GM12878 (cell line): ENCODE results near the gene ABHD6. TPM values are rescaled to one million over a fixed set of nuclear protein-coding genes. Genes with fewer than 3 reads are reported as not detected.

ENCODE experiments used
- ATAC-seq: fragments of 200-7000 bp; cut with Tn5 transposase; 3 replicates; pipeline ENCODE4 v1.9.1; 2020; ENCODE audit warnings: mild to moderate bottlenecking, moderate library complexity
- BruUV-seq: library from RNA; stranded (reverse); fragments of 400-500 nt; replicated peaks from 2 replicates; lab custom pipeline; 2021; lab: Mats Ljungman, UMichigan
- CTCF ChIA-PET: fragments of 300-600 bp; sonication (Branson Sonifier 250); formaldehyde crosslinking; extraction: SDS; loops from one replicate; lab custom pipeline; 2021; ENCODE audit warnings: inconsistent platforms; lab: Yijun Ruan, JAX
- POLR2A ChIA-PET: fragments of 350-600 bp; formaldehyde crosslinking; extraction: SDS; loops from one replicate; lab custom pipeline; 2021; ENCODE audit warnings: inconsistent platforms; lab: Charles Lee
- RAD21 ChIA-PET: fragments of 300-600 bp; sonication (Branson Sonifier 250); formaldehyde crosslinking; loops from one replicate; lab custom pipeline; 2023; ENCODE audit warnings: antibody characterized with exemption; ENCODE audit not compliant: unreplicated experiment; lab: Charles Lee
- SMC1A ChIA-PET: fragments of 300-600 bp; sonication (Branson Sonifier 250); formaldehyde crosslinking; loops from one replicate; lab custom pipeline; 2023; ENCODE audit not compliant: unreplicated experiment, uncharacterized antibody; lab: Charles Lee
- DNase-seq: peaks from one replicate; pipeline ENCODE4 v3.0.0-alpha.2; 2011; ENCODE audit warnings: low read depth, low spot score
- FAIRE-seq: peaks from 3 replicates; lab custom pipeline; 2011; peaks lifted over from hg19 to GRCh38; lab: Jason Lieb, UNC
- H2AFZ ChIP-seq: 2 replicates; pipeline ENCODE4 v1.6.0; 2011; ENCODE audit warnings: low read depth, low read length, control low read depth; ENCODE audit not compliant: control insufficient read depth
- H3K27ac ChIP-seq: 2 replicates; pipeline ENCODE4 v1.5.1; 2011; ENCODE audit warnings: control low read depth; ENCODE audit not compliant: control insufficient read depth, insufficient read depth
- H3K27me3 ChIP-seq, 2 experiments: replicated peaks in 1 of 2; 2 replicates each; pipeline versions ENCODE4 v1.6.0 to v1.6.1; 2011; ENCODE audit warnings: low read length in 1 of 2; ENCODE audit not compliant: control insufficient read depth in 2 of 2, insufficient read depth in 2 of 2
- H3K36me3 ChIP-seq, 2 experiments: 2 replicates each; pipeline ENCODE4 v1.5.1; 2011; ENCODE audit warnings: low read length in 1 of 2; ENCODE audit not compliant: control insufficient read depth in 2 of 2, insufficient read depth in 2 of 2
- H3K4me1 ChIP-seq: 2 replicates; pipeline ENCODE4 v1.6.1; 2011; ENCODE audit warnings: mild to moderate bottlenecking, low read length, moderate library complexity, mixed read lengths; ENCODE audit not compliant: control insufficient read depth, insufficient read depth
- H3K4me2 ChIP-seq: 2 replicates; pipeline ENCODE4 v1.6.0; 2011; ENCODE audit warnings: control low read depth; ENCODE audit not compliant: control insufficient read depth, insufficient read depth
- H3K4me3 ChIP-seq: fragments of 200-600 bp; sonication (generic); 2 replicates; pipeline ENCODE4 v1.5.1; 2016
- H3K79me2 ChIP-seq: 2 replicates; pipeline ENCODE4 v1.6.0; 2011; ENCODE audit warnings: low read length; ENCODE audit not compliant: control insufficient read depth, insufficient read depth
- H3K9ac ChIP-seq: 2 replicates; pipeline ENCODE4 v1.8.0; 2011; ENCODE audit warnings: low read length, control low read depth, mixed read lengths; ENCODE audit not compliant: control insufficient read depth, insufficient read depth
- H3K9me3 ChIP-seq: replicated peaks from 3 replicates; pipeline ENCODE4 v1.5.1; 2011; ENCODE audit warnings: mild to moderate bottlenecking, low read length; ENCODE audit not compliant: control insufficient read depth, insufficient read depth
- H4K20me1 ChIP-seq: 2 replicates; pipeline ENCODE4 v1.6.0; 2011; ENCODE audit not compliant: control insufficient read depth, insufficient read depth
- ATF3 ChIP-seq: IDR thresholded peaks from 2 replicates; pipeline ENCODE4 v1.6.1; 2011; ENCODE audit warnings: low read depth, mild to moderate bottlenecking, low read length, moderate library complexity, borderline replicate concordance; ENCODE audit errors: extremely low read depth
- ATF7 ChIP-seq: fragments of 450-650 bp; IDR thresholded peaks from 2 replicates; pipeline ENCODE4 v1.6.1; 2016; ENCODE audit warnings: low read depth, mild to moderate bottlenecking
- CREM ChIP-seq: IDR thresholded peaks from 2 replicates; pipeline ENCODE4 v1.6.1; 2014; ENCODE audit warnings: antibody characterized with exemption, low read depth
- DPF2 ChIP-seq: fragments of 450-650 bp; IDR thresholded peaks from 2 replicates; pipeline ENCODE4 v1.6.1; 2017; ENCODE audit warnings: mild to moderate bottlenecking
- NFYA ChIP-seq: IDR thresholded peaks from 2 replicates; pipeline ENCODE4 v1.6.1; 2011; ENCODE audit warnings: low read depth, mild to moderate bottlenecking, low read length, improper control_type of control experiment, borderline replicate concordance
- RFX5 ChIP-seq: IDR thresholded peaks from 2 replicates; pipeline ENCODE4 v1.6.1; 2011; ENCODE audit warnings: low read depth, low read length, improper control_type of control experiment
- SMAD1 ChIP-seq: fragments of 450-650 bp; IDR thresholded peaks from 2 replicates; pipeline ENCODE4 v1.6.1; 2018; ENCODE audit warnings: mild to moderate bottlenecking, low read depth; ENCODE audit not compliant: partially characterized antibody
- USF2 ChIP-seq: IDR thresholded peaks from 2 replicates; pipeline ENCODE4 v1.6.1; 2011; ENCODE audit warnings: low read depth, low read length, improper control_type of control experiment, borderline replicate concordance
- ZNF207 ChIP-seq: fragments of 450-650 bp; IDR thresholded peaks from 2 replicates; pipeline ENCODE4 v1.6.1; 2014; ENCODE audit warnings: antibody characterized with exemption, mild to moderate bottlenecking, borderline replicate concordance
- WGBS: methylation state at CpG from one replicate; pipeline ENCODE4 v1.1.6; 2016; ENCODE audit warnings: low lambda C conversion rate; ENCODE audit not compliant: insufficient replicate concordance, insufficient coverage; ENCODE audit errors: missing lambda C conversion rate; 5-methylcytosine and 5-hydroxymethylcytosine counted together
- in situ Hi-C: fragments of 300-500 bp; cut with MboI; formaldehyde crosslinking; loops from 9 replicates; pipeline ENCODE4 v1.14.3; 2018; ENCODE audit warnings: mixed read lengths
- intact Hi-C: fragments of 100-400 bp; cut with micrococcal nuclease; formaldehyde crosslinking; loops from one replicate; pipeline ENCODE4 v1.14.2; 2022; ENCODE audit not compliant: unreplicated experiment
- polyA plus RNA-seq, 11 experiments: library from polyadenylated mRNA; depleted of rRNA in 4 of 11; unstranded in 6 of 11; stranded (reverse) in 5 of 11; fragments of >200 nt; fragmentation: Nextera tagmentation in 4 of 11; fragmentation: Illumina TruSeq in 1 of 11; extraction: Ambion mirVana in 4 of 11; extraction: Trizol in 1 of 11; gene quantifications; 1 replicate in 1 of 11; 2 replicates in 10 of 11; pipeline versions ENCODE4 v1.2.1 to v1.2.3, GENCODE V29; 2011 to 2016; ENCODE audit warnings: inconsistent platforms in 2 of 11, missing spikeins in 2 of 11, low read depth in 1 of 11
- total RNA-seq, 4 experiments: library from RNA; depleted of rRNA in 3 of 4; stranded (reverse); fragments of >200 nt in 3 of 4; fragmentation: Illumina TruSeq in 1 of 4; extraction: Trizol in 1 of 4; gene quantifications; 2 replicates each; pipeline versions ENCODE4 v1.2.1 to v1.2.3, GENCODE V29; 2013 to 2021
- TF ChIP-seq, protein P1 (sequence below): fragments of 450-650 bp; IDR thresholded peaks from 2 replicates; pipeline ENCODE4 v1.6.1; 2016; ENCODE audit warnings: mild to moderate bottlenecking, moderate library complexity, borderline replicate concordance
- TF ChIP-seq, protein P2 (sequence below): IDR thresholded peaks from 2 replicates; pipeline ENCODE4 v1.6.1; 2012; ENCODE audit warnings: improper control_type of control experiment, low read depth, low read length; ENCODE audit not compliant: insufficient replicate concordance

ABHD6 gene
- total and polyA plus RNA-seq, 10 of the 15 experiments (the other 5 are each of a cell fraction or from before 2014, with no cell fraction given) = 1.4 to 33.2 (median 3.2) TPM

DNA sequence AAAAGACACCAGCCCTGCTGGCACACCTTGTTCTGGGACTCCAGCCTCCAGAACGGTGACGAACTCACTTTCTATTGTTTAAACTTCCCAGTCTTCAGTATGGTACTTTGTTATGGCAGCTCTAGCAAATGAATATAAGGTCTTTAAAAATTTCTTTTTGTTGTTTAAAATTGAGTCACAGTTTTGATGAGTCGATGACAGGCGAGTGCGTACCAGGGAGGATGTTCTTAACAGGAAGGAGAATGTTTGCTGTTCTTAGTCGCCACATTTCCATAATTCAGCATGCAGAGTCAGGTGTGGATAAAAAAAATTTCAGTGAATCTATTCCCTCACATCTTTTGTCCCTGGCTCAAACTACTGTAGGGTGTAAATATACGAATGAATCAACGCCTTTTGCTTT lies 39.2 kb upstream of the ABHD6 start:
- no peak for FAIRE-seq
- 94% methylated on average over 8 of the region's 8 CpGs for WGBS
- H3K27ac ChIP-seq = no peak overlapping the region
- peaks cover 2% of the 10 kb centered on the region in 2 experiments; a peak in 2 of 4 replicates for H3K36me3 ChIP-seq
- H3K27me3 ChIP-seq = no peaks in the 10 kb centered on the region
- no peak for DNase-seq
- no peak overlapping the region for H2AFZ ChIP-seq
- H3K9me3 ChIP-seq = peaks cover 20% of the 10 kb centered on the region
- no peak overlapping the region for H3K4me3 ChIP-seq
- no peak overlapping the region for H3K9ac ChIP-seq
- H3K79me2 ChIP-seq = no peaks in the 10 kb centered on the region; the same call in 1 of the 2 replicates
- intact Hi-C loops (no loop called here), in situ Hi-C loops (no loop called here)
- peaks cover 46% of the 10 kb centered on the region for H3K4me1 ChIP-seq
- no peak overlapping the region for H3K4me2 ChIP-seq
- ChIA-PET SMC1A (interaction anchor here (6.0 to 12.6 kb wide), 2 partner anchors 15 to 34 kb away, joined by 67 to 510 read pairs; partner anchors contain the start of gene DNASE1L3), RAD21 (interaction anchor here (2.0 to 8.1 kb wide), 4 partner anchors 10 to 36 kb away, joined by 13 to 285 read pairs (median 69); partner anchors contain the start of gene DNASE1L3), POLR2A (interaction anchor here (2.8 to 17.1 kb wide), 3 partner anchors 14 to 34 kb away, joined by 51 to 491 read pairs (median 72); partner anchors contain the start of gene DNASE1L3), CTCF (interaction anchor here (25.2 kb wide), 1 partner anchor 16 kb away, joined by 655 read pairs; the partner anchor contains the start of gene DNASE1L3)
- no TSS peak for BruUV-seq
- ATAC-seq = no peak
- no peaks in the 10 kb centered on the region for H4K20me1 ChIP-seq
- TF ChIP-seq DPF2 = no peak
- TF ChIP-seq SMAD1 = no peak
- no peak for TF ChIP-seq NFYA
- TF ChIP-seq, protein P1, sequence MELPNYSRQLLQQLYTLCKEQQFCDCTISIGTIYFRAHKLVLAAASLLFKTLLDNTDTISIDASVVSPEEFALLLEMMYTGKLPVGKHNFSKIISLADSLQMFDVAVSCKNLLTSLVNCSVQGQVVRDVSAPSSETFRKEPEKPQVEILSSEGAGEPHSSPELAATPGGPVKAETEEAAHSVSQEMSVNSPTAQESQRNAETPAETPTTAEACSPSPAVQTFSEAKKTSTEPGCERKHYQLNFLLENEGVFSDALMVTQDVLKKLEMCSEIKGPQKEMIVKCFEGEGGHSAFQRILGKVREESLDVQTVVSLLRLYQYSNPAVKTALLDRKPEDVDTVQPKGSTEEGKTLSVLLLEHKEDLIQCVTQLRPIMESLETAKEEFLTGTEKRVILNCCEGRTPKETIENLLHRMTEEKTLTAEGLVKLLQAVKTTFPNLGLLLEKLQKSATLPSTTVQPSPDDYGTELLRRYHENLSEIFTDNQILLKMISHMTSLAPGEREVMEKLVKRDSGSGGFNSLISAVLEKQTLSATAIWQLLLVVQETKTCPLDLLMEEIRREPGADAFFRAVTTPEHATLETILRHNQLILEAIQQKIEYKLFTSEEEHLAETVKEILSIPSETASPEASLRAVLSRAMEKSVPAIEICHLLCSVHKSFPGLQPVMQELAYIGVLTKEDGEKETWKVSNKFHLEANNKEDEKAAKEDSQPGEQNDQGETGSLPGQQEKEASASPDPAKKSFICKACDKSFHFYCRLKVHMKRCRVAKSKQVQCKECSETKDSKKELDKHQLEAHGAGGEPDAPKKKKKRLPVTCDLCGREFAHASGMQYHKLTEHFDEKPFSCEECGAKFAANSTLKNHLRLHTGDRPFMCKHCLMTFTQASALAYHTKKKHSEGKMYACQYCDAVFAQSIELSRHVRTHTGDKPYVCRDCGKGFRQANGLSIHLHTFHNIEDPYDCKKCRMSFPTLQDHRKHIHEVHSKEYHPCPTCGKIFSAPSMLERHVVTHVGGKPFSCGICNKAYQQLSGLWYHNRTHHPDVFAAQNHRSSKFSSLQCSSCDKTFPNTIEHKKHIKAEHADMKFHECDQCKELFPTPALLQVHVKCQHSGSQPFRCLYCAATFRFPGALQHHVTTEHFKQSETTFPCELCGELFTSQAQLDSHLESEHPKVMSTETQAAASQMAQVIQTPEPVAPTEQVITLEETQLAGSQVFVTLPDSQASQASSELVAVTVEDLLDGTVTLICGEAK = no peak
- no peak for TF ChIP-seq CREM
- no peak for TF ChIP-seq USF2
- no peak for TF ChIP-seq RFX5
- TF ChIP-seq, protein P2, sequence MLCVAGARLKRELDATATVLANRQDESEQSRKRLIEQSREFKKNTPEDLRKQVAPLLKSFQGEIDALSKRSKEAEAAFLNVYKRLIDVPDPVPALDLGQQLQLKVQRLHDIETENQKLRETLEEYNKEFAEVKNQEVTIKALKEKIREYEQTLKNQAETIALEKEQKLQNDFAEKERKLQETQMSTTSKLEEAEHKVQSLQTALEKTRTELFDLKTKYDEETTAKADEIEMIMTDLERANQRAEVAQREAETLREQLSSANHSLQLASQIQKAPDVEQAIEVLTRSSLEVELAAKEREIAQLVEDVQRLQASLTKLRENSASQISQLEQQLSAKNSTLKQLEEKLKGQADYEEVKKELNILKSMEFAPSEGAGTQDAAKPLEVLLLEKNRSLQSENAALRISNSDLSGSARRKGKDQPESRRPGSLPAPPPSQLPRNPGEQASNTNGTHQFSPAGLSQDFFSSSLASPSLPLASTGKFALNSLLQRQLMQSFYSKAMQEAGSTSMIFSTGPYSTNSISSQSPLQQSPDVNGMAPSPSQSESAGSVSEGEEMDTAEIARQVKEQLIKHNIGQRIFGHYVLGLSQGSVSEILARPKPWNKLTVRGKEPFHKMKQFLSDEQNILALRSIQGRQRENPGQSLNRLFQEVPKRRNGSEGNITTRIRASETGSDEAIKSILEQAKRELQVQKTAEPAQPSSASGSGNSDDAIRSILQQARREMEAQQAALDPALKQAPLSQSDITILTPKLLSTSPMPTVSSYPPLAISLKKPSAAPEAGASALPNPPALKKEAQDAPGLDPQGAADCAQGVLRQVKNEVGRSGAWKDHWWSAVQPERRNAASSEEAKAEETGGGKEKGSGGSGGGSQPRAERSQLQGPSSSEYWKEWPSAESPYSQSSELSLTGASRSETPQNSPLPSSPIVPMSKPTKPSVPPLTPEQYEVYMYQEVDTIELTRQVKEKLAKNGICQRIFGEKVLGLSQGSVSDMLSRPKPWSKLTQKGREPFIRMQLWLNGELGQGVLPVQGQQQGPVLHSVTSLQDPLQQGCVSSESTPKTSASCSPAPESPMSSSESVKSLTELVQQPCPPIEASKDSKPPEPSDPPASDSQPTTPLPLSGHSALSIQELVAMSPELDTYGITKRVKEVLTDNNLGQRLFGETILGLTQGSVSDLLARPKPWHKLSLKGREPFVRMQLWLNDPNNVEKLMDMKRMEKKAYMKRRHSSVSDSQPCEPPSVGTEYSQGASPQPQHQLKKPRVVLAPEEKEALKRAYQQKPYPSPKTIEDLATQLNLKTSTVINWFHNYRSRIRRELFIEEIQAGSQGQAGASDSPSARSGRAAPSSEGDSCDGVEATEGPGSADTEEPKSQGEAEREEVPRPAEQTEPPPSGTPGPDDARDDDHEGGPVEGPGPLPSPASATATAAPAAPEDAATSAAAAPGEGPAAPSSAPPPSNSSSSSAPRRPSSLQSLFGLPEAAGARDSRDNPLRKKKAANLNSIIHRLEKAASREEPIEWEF = no peak
- no peak for TF ChIP-seq ATF7
- TF ChIP-seq ATF3 = no peak
- TF ChIP-seq ZNF207 = no peak
